ENCODE measurements around the gene LMX1B. TPM values are rescaled to one million over a fixed set of nuclear protein-coding genes. Genes with fewer than 3 reads are reported as not detected.

LMX1B gene
- polyA plus RNA-seq, 1 donor (not counting 4 experiments of a cell fraction or from before 2014, with no cell fraction given): 0.24 TPM

DNA sequence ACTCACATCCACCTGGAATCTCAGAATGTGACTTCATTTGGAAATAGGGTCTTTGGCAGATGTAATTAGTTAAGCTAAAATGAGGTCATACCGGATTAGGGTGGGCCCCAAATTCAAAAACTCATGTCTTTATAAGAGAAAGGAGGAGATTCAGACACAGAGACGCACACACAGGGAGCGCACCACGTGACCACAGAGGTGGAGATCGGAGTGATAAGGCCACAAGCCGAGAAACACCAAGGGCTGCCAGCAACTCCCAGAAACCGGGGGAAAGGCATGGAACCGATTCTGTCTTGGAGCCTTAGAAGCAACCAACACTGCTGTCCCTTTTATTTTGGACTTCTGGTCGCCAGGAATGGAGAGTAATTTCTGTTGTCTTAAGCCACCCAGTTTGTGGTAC lies 31.8 kb upstream of the LMX1B start:
- Histone ChIP-seq H3K79me2 (ENCODE audit: control insufficient read depth, insufficient read depth, low read length) (no peaks in the 10 kb centered on the region), H3K9me3 (ENCODE audit: control insufficient read depth, low read depth, low read length) (no peaks in the 10 kb centered on the region), H3K4me1 (ENCODE audit: control insufficient read depth, extremely low read depth, insufficient read depth, low read length) (no peaks in the 10 kb centered on the region), H3K9me1 (ENCODE audit: control insufficient read depth, extremely low read depth, insufficient read depth, low read length) (no peaks in the 10 kb centered on the region), H4K20me1 (ENCODE audit: control insufficient read depth, extremely low read depth, insufficient read depth, low read length) (no peaks in the 10 kb centered on the region), H3K27me3 (ENCODE audit: control insufficient read depth, extremely low read depth, insufficient read depth, low read length) (peaks cover 31% of the 10 kb centered on the region), H3K9ac (ENCODE audit: control insufficient read depth, extremely low read depth, insufficient read depth, low read length) (no peak overlapping the region), H3K4me2 (ENCODE audit: control insufficient read depth, extremely low read depth, insufficient read depth, low read depth, low read length) (no peak overlapping the region), H3K4me3 (ENCODE audit: control insufficient read depth in 2 of 3, extremely low read depth in 1 of 3, insufficient read depth in 2 of 3, low read depth in 1 of 3, low read length in 3 of 3) (no peak overlapping the region), H3K27ac (ENCODE audit: control insufficient read depth, insufficient read depth, low read length) (no peak overlapping the region), H3K36me3 (ENCODE audit: control insufficient read depth in 2 of 2, extremely low read depth in 1 of 2, insufficient read depth in 2 of 2, low read length in 2 of 2) (no peaks in the 10 kb centered on the region), H2AFZ (ENCODE audit: control insufficient read depth, low read length) (no peak overlapping the region)
- FAIRE-seq (no peak), DNase-seq (ENCODE audit: low read depth, low spot score) (no peak)
- no peak for TF ChIP-seq EZH2 (IDR thresholded peaks at IDR 0.05; ENCODE audit: low read length)
- TF ChIP-seq, protein P1, sequence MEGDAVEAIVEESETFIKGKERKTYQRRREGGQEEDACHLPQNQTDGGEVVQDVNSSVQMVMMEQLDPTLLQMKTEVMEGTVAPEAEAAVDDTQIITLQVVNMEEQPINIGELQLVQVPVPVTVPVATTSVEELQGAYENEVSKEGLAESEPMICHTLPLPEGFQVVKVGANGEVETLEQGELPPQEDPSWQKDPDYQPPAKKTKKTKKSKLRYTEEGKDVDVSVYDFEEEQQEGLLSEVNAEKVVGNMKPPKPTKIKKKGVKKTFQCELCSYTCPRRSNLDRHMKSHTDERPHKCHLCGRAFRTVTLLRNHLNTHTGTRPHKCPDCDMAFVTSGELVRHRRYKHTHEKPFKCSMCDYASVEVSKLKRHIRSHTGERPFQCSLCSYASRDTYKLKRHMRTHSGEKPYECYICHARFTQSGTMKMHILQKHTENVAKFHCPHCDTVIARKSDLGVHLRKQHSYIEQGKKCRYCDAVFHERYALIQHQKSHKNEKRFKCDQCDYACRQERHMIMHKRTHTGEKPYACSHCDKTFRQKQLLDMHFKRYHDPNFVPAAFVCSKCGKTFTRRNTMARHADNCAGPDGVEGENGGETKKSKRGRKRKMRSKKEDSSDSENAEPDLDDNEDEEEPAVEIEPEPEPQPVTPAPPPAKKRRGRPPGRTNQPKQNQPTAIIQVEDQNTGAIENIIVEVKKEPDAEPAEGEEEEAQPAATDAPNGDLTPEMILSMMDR (optimal IDR thresholded peaks at IDR 0.05 in 1 of 3, IDR thresholded peaks at IDR 0.05 in 1 of 3, conservative IDR thresholded peaks at IDR 0.05 in 1 of 3; ENCODE audit: extremely low read depth in 1 of 3, insufficient read depth in 2 of 3, low read length in 3 of 3): no peak
- dilution Hi-C loops (cut with MboI; ENCODE audit: extremely low pct_ligation_motif_present, low sequenced_read_pairs): no loop called here

DNA sequence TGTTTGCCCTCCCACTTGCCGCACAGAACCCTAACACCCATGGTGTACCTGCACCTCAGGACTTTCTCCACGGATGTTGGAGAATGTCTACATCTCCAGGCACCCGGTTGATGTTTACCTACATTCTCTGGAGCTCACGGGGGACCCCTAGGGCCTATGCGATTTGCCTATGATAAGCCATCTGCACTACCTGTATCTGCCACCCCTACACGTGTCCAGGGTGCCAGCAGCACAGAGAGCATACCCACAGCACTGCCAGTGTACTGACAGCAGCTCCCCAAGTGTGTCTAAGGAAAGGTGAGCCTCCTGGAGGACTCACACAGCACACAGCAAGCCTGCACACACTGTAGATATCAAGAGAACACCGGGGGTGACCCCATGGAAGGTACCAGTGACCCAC lies 31.3 kb upstream of the LMX1B start:
- H4K20me1 ChIP-seq (ENCODE audit: control insufficient read depth, extremely low read depth, insufficient read depth, low read length): no peaks in the 10 kb centered on the region
- H3K27me3 ChIP-seq (ENCODE audit: control insufficient read depth, extremely low read depth, insufficient read depth, low read length): peaks cover 34% of the 10 kb centered on the region
- no peaks in the 10 kb centered on the region for H3K36me3 ChIP-seq (ENCODE audit: control insufficient read depth in 2 of 2, extremely low read depth in 1 of 2, insufficient read depth in 2 of 2, low read length in 2 of 2)
- TF ChIP-seq, protein P1 (optimal IDR thresholded peaks at IDR 0.05 in 1 of 3, IDR thresholded peaks at IDR 0.05 in 1 of 3, conservative IDR thresholded peaks at IDR 0.05 in 1 of 3; ENCODE audit: extremely low read depth in 1 of 3, insufficient read depth in 2 of 3, low read length in 3 of 3): no peak
- peak; percentile 31 for TF ChIP-seq EZH2 (IDR thresholded peaks at IDR 0.05; ENCODE audit: low read length)
- no peak for DNase-seq (ENCODE audit: low read depth, low spot score)
- H3K9me1 ChIP-seq (ENCODE audit: control insufficient read depth, extremely low read depth, insufficient read depth, low read length): no peaks in the 10 kb centered on the region
- H3K79me2 ChIP-seq (ENCODE audit: control insufficient read depth, insufficient read depth, low read length): no peaks in the 10 kb centered on the region
- no peak for FAIRE-seq
- H3K9ac ChIP-seq (ENCODE audit: control insufficient read depth, extremely low read depth, insufficient read depth, low read length): no peak overlapping the region
- dilution Hi-C loops (cut with MboI; ENCODE audit: extremely low pct_ligation_motif_present, low sequenced_read_pairs): no loop called here
- H2AFZ ChIP-seq (ENCODE audit: control insufficient read depth, low read length): no peak overlapping the region
- no peaks in the 10 kb centered on the region for H3K4me1 ChIP-seq (ENCODE audit: control insufficient read depth, extremely low read depth, insufficient read depth, low read length)
- H3K27ac ChIP-seq (ENCODE audit: control insufficient read depth, insufficient read depth, low read length): no peak overlapping the region
- no peak overlapping the region for H3K4me2 ChIP-seq (ENCODE audit: control insufficient read depth, extremely low read depth, insufficient read depth, low read depth, low read length)
- no peak overlapping the region for H3K4me3 ChIP-seq (ENCODE audit: control insufficient read depth in 2 of 3, extremely low read depth in 1 of 3, insufficient read depth in 2 of 3, low read depth in 1 of 3, low read length in 3 of 3)
- H3K9me3 ChIP-seq (ENCODE audit: control insufficient read depth, low read depth, low read length): no peaks in the 10 kb centered on the region
